Stimulated activated CD4-positive, alpha-beta T cell treated with anti-CD3 and anti-CD28 coated beads, Interleukin-1b, Interleukin-23, amount 100 ng/mL, for 4 hours (primary cell): ENCODE data around the gene DNM2.

ENCODE experiments used
- DNase-seq, 2 donors: peaks; one replicate each; pipeline ENCODE4 v3.0.0-alpha.2; 2020; ENCODE audit warnings: low read depth in 2 of 2

The DNM2 gene

DNA sequence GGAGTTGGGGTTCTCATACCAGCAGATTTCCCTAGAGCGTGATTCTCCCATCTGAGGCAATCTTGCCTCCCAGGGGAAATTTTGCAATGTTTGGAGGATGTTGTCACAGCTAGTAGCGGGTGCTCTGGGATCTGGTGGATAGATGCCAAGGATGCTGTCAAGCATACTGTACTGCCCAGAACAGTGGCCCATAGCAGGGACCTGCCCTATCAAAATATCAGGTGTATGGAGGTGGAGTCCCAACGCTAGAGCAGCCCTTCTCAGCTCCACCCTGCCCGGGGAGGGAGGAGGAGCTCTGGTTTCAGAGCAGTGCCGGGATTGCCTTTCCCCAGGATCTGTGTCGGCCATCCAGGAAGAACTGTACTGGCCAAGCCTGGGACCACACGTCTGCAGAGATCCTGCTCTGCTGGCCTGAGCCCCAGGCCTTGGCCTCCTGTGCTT is 27.5 kb upstream of the DNM2 start:
- DNase-seq = no peak

DNA sequence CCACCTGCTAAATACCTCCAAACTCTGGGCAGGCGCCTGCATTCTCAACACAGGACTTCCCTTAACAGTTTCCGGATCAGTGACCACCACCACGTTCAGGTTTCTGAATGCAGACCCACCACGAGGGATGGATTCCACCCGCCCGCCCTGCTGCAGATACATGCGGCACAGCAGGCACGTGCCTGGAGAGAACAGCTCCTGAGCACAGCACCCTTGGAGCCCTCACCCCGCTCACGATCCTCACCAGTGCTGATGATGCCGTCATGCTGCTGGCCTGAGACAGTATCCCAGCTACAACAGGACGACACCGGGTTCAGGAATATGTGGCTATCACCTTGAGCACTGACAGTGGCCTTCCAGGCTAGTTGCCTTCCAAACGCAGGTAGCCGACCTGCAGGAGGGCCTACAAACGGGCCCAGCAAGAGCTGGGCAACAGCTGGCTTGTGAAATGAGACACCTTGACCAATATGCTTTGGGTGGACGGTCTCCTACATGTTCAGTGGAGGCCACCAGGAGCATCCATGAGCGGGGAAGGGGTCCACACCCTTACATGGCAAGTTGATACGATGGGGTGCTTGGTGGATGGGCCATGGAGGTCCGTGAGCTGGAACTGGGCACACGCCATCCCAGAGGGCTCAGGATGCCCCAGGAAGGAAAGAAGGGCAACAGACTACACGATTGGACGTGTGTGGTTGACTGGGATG is 26.5 kb upstream of the DNM2 start:
- no peak for DNase-seq

DNA sequence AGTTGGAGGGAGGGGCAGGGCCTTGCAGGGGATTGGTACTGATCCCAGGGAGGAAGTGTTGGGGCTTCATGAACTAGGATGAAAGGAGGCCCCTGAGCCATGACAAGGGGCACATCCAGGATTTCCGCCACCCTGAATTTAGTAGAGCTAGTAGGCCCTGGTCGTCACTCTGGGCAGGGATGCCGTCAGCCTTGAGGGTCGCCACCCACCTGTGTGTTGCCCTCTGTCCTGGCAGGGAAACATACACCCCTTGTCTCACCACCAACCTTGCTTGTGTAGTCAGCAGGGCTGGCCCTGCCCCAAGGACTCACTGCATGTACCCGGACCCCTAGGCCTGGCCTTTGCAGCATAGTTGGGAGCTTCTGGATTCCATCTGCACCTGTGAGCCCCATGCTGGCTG is 26.0 kb upstream of the DNM2 start:
- DNase-seq = no peak

DNA sequence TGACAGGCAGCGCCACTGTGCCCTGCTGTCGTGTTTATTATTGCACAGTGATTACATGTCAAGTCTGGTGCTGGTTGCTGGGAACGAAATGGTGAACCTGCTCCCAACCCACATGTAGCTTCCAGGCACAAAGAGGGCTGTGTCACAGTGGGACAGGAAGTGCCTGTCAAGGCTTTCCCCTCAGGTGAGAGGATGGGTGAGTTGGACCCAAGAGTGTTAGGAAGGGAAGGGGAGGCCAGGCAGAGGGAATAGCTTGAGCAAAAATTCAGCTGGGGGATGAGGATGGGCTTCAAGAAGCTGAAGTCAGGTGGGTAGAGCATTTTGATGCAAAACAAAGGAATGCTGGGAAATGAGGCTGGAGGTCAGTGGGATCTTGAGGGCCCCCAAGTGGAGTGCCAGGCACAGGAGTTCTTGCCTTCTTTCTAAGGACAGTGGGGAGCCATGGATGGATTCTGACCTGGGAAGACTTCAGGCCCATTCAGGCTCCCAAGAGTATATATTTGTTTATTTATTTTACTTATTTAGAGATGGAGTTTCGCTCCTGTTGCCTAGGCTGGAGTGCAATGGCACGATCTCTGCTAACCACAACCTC is 25.1 kb upstream of the DNM2 start:
- DNase-seq = no peak

DNA sequence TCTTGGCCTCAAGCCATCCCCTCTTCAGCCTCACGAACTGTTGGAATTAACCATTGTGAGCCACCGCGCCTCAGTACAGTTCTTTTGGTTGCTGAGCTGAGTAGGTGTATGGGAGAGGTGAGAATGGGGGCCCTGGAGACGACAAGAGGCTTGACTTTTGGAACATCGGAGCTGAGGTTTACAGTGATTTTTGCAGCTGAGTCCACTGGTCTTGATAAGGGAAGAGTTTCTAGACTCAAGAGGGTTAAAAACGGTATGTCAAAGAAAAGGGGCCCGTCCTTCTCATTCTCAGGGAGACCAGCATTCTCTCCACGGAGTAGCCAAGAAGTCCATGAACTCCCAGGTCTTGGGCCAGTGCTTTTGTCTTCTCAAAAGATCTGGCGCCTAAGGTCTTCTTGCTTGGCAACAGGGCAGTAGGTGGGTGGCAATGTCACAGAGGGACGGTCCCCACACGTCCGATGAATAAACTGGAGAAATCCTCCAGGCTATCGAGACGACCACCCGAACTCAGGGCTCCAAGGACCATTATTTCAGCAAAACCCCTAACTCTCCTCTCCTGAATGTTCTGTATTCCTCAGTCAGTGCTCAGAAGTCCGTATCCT is 23.1 kb upstream of the DNM2 start:
- no peak for DNase-seq

DNA sequence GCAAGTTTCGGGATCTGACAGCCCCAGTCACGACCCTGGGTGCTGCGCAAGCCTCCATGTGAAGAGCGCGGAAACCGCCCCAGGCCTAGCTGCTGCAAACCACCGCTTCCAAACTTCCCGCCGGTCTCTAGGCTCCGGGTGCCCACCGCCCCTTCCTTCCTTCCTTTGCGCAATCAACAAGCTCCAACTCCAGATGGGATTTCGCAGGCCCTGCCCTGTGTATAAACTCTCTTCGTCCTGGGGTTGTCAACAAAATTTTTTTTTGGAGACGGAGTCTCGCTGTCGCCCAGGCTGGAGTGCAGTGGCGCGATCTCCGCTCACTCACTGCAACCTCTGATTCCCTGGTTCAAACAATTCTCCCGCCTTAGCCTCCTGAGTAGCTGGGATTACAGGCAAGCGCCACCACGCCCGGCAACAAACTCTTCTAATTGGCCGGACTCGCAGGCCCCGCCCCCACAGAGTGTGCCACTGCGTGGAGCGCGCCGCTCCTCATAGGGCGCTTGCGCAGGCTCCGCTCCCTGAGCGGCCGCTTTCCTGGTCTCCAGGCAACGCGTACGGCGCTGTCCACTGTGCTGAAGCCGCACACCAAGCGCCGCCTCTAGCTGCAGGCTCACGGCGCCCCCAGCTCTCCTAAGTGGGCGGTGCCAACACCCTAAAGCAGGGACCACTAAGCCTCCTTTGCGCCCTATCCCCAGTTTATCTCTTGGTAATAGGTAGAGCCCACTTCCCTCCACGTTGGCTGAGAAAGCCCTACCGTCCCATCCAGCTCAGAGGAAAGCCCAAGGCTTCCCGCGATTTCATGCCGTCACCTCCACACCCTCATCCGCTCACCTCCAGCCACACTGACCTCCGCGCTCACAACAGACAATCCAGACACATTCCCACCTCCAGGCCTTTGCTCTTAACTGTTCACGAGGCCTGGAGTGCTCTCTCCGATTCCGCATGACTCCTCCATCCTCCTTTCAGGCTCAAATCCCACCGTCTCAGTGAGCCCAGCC is 22.2 kb upstream of the DNM2 start:
- DNase-seq = peak; percentile 67 to 81

DNA sequence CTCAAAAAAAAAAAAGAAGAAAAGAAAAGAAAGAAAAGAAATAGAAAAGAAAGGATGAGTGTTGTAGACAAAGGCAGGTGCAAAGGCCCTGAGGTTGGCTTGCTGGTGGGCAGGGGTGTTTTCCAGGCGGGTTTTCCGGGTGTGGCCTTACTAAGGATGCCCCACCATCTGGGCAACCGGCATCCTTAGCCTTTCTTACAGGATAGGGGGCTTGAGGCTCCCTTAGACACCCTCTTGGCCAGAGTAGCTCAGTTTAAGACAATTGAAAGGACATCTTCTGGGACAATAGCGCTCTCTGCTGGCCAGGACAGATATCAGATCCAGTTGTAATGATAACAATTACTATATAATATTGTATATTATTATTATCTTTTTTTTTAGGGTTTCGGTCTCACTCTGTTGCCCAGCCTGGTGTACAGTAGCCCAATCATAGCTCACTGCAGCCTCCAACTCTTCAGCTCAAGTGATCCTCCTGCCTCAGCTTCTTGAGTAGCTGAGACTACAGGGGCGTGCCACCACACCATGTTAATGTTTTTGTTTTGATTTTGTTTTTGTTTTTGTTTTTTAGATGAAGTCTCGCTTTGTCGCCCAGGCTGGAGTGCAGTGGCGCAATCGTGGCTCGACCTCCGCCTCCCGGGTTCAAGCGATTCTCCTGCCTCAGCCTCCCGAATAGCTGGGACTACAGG is 18.1 kb upstream of the DNM2 start:
- peak; percentile 56 to 65 for DNase-seq

DNA sequence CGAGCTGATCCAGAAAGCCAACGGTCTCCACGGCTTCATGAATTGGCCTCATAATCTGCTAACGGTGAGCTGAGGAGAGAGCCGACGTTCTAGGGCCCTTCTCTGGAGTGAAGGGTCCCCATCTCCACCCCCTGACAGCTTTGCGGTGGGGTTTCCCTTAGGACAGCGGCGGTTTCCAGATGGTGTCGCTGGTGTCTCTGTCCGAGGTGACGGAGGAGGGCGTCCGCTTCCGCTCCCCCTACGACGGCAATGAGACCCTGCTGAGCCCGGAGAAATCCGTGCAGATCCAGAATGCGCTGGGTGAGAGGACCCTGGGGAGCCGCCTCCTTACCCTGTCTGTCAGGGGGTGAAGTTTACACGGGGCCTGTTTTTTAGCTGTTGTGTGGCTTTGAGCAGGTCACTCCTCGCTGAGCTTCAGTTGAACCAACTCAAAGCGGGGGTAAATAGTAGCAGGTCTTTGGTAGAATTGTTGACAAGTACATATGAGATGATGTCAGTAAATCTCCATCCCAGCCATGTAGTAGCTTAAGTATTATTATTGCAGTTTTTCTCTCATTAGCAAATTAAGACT is 15.8 kb upstream of the DNM2 start:
- DNase-seq = no peak

DNA sequence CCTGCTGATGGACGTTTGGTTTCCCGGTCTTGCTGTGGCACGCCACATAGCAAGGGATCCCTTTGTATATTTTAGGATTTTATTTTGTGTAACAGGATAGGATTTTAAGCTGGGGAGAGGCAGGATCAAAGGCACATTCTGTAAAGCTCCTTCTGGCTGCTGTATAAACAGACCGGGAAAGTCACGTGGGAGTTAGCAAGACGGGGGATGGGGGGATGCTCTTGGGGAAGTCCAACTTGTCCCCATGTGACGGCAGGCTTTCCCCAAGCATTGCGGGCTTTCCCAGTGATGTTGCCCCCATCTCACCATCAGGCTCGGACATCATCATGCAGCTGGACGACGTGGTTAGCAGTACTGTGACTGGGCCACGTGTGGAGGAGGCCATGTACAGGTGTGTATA is 10.9 kb upstream of the DNM2 start:
- no peak for DNase-seq

DNA sequence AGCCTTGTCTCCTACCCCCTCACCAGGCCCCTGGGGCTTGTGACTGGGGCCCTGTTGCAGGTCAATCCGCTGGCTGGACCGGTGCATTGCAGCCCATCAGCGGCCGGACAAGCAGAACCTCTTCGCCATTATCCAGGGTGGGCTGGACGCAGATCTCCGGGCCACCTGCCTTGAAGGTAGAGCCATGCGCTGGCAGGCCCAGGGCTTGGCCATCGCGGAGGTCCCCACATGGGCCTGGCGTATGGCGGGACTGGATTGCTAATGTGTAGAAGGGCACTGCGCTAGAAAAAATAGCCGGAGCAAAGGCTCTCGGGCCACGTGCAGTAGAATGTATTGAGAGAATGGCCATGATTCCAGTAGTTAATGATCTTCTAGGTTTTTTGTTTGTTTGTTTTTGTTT is 10.4 kb upstream of the DNM2 start:
- DNase-seq = no peak

DNA sequence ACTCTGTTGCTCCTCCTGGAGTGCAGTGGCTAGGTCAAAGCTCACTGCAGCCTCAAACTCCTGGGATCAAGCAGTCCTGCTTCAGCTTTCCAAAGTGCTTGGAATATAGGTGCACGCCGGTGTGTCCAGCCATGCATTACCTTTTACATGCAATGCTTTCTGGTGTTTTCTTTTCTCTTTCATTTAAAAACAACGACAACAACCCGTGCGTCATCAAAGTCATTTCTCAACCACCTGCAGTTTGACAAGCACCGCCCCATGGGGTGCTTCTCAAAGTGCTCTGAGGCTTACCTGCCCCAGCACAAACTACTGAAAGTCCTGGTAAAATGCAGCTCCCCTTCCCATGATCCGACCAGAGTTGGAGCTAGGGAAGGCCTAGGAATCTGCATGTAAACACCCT is 9.6 kb upstream of the DNM2 start:
- DNase-seq = no peak

DNA sequence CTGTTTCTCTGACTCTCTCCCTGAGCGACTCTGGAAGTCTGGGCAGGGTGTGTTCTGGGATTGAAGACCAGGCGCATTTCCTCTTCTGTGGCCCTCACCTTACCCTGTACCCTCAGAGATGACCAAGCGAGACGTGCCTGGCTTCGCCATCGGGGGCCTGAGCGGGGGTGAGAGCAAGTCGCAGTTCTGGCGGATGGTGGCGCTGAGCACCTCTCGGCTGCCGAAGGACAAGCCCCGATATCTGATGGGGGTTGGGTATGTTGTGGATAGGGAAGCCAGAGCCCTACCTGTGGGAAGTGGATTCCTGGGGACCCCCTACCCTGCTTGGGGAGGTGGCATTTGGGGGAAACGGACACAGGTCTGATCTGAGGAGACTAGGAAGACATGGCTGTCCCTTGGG is 5.8 kb upstream of the DNM2 start:
- DNase-seq = no peak

DNA sequence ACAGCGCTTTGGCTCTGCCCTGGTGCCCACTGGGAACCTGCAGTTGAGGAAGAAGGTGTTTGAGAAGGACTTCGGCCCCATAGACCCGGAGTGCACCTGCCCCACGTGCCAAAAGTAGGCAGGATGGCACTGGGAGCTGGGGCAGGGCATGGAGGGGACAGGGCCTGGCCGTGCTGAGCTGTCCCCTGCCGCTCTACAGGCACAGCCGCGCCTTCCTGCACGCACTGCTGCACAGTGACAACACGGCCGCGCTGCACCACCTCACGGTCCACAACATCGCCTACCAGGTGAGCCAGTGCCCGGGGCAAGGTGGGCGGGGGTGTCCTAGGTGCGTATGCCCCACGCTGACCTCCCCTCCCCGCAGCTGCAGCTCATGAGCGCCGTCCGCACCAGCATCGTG is 5.1 kb upstream of the DNM2 start:
- DNase-seq = no peak

DNA sequence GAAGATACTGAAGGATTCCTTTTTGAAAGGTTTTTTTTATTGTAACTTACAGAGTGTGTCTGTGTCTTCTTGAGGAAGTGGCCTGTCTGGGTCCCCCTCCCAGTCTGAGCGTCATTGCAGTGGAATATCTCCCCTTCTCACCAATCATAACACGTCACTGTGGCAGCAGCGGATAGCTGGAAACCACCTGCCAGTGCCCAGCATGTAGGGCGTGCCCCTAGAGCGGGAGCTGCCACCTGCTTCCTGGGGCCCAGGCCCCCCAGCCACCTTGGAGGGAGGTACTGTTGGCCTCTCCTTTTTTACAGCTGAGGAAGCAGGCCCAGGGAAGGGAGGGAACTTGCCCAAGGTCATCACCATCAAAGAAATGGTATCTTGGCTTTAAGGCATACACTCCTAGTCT is 4.6 kb upstream of the DNM2 start:
- no peak for DNase-seq

DNA sequence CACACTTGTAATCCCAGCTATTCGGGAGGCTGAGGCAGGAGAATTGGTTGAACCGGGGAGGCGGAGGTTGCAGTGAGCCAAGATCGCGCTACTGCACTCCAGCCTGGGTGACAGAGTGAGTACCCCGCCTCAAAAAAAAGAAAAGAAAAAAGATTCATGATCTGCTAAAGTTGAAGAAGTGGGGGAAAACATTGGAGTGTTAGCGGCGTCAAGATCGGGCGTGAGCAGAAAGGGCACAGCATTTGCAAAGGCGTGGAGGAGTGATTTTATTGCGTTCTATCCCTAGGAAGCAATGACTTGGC is 874 bp upstream of the DNM2 start:
- no peak for DNase-seq

DNA sequence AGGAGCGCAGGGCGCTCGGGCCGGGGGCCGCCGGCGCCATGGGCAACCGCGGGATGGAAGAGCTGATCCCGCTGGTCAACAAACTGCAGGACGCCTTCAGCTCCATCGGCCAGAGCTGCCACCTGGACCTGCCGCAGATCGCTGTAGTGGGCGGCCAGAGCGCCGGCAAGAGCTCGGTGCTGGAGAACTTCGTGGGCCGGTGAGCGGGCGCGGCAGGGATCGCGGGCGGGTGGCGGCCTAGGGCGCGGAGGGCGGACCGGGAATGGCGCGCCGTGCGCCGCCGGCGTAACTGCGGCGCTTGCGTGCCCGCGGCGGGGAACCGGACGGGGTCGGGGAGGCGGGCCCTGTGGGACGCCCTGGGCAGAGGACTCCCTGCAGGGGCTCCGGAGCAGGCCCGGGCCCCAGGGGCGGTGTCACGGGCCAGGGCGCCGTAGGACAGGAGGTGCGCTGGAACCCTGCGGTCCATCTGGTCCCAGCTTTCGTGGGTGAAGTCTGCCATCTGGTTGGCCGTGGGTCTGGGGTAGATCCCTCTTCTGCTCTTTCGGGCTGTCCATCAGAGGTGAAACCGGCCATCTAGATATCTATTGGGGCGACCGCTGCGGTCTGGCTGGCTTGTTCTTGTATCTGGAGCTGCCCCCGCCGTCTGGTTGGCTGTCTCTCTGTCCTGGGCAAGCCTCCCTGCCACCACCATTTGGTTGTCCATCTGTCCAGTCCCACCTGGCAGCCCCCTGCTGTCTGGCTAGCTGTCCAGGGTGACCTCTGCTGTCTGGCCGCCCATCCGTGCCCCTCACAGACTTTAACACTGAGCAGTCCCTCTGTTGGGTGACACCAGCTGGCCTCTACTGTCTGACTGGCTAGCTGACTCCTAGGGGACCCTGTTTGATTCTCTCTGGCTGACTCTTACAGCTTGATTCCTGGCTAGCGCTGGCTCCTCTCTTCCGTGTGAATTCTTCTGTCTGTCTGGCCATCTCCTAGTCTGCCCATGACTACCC is 622 bp downstream of the DNM2 start:
- DNase-seq = peak; percentile 25 to 51

DNA sequence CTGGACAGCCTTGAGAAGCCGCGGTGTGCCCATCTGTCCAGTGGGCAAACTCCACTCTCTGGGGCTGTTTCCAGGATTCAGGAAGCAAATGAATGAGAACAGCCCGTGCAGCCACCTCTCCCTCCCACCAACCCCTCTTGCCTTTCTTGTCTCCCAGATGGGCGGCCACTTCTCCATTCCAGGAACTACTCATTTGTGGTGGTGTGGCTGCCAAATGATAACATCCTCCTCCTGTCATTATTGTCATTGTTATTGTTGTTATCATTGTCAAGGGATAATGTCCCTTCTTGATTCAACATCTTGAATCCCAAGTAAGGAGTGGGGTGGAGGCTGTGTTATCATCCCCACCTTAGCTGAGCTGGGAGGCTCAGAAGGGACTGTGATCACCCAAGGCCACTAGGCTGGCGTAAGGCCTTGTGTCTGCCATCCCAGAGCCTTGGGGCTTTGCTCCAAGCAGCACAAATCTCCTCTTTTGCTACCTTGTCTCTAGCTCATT is 1.6 kb downstream of the DNM2 start:
- DNase-seq = no peak

DNA sequence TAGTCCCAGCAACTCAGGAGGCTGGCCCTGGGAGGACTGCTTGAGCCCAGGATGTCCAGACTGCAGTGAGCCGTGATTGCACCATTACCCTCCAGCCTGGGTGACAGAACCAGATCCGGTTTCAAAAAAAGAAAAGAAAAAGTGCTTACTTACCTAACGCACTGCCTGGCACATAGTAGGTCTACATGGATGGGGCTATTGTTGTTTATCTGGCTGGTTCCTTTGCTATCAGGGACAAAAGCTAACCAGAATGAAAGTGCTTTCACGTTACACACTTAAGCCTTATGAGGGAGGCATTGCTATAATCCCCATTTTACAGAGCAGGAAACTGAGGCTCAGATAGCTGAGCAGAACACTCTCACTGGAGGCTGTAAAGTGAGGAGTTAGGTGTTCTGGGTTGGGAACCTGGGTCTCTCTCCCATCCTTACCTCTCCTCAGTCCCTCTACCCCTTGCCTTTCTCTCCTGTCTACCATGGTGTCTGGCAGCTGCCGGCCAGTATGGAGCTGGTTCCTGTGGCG is 2.8 kb downstream of the DNM2 start:
- no peak for DNase-seq

DNA sequence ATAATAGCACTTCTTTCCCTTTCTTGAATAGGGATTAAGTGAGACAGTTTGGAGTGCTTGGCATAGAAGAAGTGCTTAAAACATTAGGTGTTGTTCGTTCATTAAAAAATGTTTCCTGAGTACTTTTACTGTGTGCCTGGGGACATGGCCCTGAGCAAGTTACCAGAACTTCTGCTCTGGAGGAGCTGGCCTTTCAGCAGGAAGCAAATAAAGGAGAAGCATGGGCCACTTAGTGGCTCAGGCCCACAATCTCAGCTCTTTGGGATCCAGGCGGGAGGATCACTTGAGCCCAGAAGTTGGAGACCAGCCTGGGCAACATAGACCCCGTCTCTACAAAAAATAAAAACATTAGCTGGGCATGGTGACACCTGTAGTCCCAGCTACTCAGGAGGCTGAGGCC is 5.7 kb downstream of the DNM2 start:
- no peak for DNase-seq

DNA sequence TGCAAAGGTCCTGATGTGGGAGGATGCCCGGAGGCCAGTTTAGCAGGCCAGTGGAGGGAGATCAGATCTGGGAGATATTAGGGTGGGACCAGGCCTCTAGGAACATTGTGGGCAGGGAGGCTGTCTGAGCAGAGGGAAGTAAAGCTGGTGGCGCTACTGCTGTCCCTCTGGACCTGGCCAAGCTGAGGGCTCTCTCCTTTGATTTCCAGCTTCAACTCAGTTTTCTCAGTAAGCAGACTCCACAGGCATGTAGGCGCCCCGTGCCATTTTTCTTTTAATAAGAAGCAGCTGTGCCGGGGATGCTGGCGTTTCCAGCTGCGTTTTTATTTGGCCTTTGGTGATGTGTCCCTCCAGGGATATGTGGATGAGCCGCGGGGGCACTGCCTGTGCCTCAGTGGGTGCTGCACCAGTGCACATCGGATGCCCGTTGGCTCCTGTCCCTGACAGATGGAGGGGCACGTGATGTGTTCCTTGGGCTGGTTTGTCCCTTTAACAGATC is 6.7 kb downstream of the DNM2 start:
- DNase-seq = no peak
